COLO668 (cell line): ENCODE measurements around the gene NANS.
"Not testable (repeated sequence)": the region's sequence is repeated elsewhere in the genome, so short reads cannot be mapped to it uniquely, and the experiment has no call there.

Experiments
- DNase-seq: peaks from one replicate; lab custom pipeline; 2025; ENCODE audit not compliant: unreplicated experiment; lab: John Stamatoyannopoulos, UW

NANS gene, protein sequence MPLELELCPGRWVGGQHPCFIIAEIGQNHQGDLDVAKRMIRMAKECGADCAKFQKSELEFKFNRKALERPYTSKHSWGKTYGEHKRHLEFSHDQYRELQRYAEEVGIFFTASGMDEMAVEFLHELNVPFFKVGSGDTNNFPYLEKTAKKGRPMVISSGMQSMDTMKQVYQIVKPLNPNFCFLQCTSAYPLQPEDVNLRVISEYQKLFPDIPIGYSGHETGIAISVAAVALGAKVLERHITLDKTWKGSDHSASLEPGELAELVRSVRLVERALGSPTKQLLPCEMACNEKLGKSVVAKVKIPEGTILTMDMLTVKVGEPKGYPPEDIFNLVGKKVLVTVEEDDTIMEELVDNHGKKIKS

DNA sequence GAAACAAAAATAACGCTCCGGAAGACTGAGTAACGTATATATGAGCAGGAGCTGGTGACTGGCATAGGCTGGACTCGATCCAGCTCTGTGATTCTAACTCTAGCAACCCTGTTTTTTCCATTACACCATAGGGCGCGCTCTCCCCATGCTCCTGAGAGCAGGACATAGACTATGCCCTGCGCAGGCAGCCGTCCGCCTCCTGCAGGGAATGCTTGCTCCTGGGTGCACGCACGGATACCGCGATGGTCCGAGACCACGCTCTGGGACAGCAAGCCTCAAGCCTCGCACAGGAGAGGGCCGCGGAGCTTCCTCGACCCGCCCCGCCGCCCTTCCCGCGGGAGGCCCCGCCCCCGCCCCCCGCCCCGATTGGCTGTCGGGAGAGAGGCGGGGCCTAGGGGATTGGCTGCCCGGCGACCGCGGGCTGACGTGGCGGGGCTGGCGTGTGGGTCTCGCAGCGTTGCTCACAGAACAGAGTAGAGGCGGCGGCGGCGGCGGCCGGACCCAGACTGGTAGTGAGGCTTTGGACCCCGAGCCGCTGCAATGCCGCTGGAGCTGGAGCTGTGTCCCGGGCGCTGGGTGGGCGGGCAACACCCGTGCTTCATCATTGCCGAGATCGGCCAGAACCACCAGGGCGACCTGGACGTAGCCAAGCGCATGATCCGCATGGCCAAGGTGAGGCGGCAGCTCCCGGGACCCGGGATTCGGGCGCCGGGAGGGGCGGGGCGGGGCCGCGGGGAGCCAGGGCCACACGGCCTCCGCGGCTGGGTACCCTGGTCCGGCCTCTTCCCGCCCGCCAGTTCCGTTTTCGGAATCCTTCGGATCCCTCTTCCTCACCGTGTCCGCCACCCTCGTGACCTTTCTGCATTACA lies at the start of gene NANS:
Gene NANS (plus strand): TSS at position 464 of the 869 bp plus-strand sequence. CDS start 77 bp downstream, at position 541.
- DNase-seq: peak; percentile 94

GRCh38 chr9:98007251-98007928 lies 49.1 kb upstream of the NANS start:
- no peak for DNase-seq

DNA sequence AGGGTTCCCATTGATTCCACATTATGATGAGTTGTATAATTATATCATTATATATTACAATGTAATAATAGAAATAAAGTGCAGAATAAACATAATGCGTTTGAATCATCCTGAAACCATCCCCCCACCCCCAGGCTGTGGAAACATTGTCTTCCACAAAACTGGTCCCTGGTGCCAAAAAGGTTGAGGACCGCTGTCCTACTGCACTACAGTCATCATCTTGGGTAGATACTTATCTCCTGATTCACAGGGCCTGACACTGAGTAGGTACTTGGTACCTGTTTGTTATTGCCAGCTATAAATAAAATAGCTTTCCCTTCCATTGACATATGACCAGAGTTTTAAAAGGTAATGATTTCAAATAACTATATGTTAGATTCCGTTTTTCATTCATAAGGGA lies 47.8 kb upstream of the NANS start:
- DNase-seq: no peak

DNA sequence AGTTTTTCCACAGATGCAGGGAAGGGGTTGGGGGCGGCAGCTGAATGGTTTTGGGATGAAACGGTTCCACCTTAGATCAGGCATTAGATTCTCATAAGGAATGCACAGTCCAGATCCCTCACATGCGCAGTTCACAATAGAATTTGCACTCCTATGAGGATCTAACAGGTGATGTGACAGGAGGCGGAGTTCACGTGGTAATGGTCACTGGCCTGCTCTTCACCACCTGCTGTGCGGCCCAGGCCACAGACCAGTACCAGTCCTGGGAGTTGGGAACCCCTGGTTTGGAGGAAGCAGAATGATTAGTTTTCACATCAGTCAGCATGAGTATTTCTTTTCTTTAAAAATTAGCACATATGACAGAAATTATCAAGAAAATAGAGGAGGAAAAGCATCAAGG lies 47.1 kb upstream of the NANS start:
- DNase-seq: no peak

DNA sequence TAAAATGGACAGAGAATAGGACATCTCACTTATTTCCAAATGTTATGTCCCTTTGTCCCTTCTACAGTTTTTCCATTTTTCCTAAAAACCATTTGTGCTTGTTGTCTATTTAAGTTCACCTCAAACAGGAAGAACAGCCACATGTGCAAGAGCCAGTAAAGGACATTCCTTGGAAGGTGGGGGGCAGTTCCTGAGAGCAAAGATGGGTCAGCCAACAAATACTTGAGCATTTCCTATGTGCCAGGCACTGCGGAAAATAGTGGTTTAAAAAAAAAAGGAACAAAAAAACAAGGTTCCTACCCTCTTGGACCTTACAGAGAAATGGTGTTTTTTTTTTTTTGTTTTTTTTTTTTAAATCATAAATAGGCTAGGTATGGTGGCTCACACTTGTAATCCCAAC lies 46.6 kb upstream of the NANS start:
- no peak for DNase-seq

DNA sequence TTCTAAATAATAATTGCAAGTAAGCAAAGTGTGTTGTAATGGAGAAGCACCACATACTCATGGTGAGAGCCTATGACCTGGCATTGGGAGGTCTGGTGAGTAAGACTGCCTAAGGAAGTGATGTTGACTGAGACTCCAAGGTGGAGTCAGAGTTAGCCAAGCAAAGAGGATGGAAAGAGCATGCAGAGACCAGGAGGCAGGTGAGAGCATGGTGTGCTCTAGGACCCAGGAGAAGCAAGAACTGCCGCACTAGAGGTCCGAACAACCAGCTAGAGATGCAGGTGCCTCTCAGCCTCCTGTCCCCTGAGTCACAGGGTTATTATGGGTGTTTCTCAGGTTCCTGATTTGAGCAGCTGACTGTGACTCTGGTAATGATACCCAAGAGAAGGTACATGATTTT lies 46.1 kb upstream of the NANS start:
- no peak for DNase-seq

DNA sequence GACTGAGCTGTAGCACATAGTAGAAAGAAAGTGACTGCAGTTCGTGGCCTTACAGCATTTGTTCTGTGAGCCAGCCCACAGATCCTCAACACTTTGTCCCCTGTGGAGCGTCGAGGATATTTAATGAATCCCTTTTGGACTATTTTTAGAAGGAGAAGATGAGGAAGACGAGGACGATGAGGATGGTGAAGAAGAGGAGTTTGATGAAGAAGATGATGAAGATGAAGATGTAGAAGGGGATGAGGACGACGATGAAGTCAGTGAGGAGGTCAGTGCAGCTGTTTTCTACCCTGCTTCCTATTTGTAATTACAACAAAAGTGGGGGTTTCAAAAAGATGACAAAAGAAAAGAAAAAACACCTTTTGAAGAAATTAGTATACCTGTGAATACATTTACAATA lies 45.4 kb upstream of the NANS start:
- no peak for DNase-seq

DNA sequence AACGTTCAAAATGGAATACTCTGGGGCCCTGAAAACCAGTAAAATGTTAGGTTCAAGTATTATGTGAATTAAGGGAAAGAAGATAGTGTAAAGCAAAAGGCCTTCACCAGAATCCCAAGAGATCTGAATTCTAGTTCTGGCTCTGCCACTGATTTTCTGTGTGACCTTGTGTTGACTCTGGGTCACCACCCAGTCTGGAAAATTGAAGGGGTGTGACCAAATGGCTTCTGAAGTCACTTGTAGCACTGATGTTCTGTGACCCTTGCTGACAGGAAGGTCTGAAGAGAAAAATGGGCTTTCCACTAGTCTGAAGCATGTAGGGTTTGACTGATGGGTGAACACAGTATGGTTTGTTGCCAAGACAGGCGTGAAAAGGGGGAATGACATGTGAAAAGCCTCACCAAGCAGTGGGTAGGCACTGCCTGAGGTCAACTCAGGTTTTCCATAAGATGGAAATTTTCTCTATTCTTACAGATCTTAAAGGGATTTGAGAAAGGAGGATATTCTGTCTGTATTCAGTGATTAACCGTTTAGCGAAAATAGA lies 40.3 kb upstream of the NANS start:
- DNase-seq: no peak

- no peak for DNase-seq
These were observed 39.2 kb upstream of the NANS start for GRCh38 chr9:98017306-98017705.

- DNase-seq: no peak
These were observed 38.2 kb upstream of the NANS start for GRCh38 chr9:98018347-98018746.

DNA sequence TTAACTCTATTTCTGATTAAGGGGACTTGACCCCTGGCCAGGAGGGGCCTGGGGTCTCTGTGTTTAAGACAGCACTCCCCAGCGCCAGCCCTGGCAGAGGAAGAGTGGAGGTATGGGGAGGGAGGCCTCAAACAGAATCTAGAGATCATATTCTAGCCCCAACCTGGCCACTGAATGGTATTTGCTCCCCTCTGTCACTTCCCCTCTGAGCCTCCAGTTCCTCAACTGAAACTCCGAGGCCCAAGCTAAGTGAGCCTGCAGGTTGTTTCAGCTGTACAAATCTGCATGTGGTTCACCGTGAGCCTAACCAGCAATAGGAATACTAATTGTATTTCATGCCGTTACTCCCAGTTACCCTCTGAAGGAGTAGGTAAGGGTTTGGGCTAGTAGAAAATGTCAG lies 37.4 kb upstream of the NANS start:
- DNase-seq: no peak

- not testable (repeated sequence) for DNase-seq
These were observed 36.7 kb upstream of the NANS start for GRCh38 chr9:98019869-98020268.

- DNase-seq: no peak
These were observed 35.9 kb upstream of the NANS start for GRCh38 chr9:98020476-98021145.

- DNase-seq: no peak
These were observed 35.1 kb upstream of the NANS start for GRCh38 chr9:98021306-98022040.

DNA sequence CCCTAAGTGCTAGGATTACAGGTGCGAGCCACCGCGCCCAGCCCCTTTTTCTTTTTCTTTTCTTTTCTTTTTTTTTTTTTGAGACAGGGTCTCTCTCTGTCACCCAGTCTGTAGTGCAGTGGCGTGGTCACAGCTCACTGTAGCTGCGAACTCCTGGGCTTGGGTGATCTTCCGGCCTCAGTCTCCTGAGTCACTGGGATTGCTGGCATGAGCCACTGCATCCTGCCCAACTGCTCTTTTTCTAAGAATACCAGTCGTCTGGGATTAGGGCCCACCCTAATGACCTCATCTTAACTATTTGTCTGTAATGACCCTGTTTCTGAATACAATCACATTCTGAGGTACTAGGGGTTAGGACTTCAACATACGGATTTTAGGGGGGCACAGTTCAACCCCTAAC lies 34.1 kb upstream of the NANS start:
- DNase-seq: no peak

DNA sequence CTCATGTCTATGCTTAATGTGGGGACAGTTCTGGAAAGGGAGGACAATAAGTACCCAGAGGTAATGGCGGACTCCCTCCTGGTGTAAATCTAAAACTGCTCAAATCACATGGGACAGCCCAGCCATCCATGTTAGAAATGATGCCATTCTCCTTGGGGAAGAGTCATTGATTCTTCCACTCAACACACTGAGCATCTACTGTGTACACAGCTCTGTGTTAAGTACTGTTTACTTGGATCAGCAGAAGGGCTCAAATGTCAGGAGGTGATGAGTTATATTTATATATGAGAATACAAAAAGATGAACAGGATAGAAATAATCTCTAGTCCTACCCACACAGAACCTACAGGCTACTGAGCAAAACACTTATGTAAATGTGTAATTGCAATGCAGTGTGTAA lies 31.8 kb upstream of the NANS start:
- peak; percentile 17 for DNase-seq

DNA sequence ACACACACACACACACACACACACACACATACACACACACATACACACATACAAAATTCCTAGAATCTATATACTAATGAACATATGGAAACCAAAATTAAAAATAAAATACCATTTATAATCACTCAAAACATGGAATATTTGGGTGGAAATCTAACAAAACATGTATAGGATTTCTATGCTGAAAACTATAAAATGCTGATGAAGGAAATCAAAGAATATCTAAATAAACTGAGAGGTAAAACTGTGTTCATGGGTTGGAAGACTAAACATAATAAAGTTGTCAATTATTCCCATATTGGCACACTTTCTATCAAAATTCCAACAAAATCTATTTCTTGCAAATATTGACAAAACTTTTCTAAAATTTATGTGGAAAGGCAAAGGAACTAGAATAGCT lies 25.4 kb upstream of the NANS start:
- DNase-seq: no peak

GRCh38 chr9:98031935-98032334 lies 24.6 kb upstream of the NANS start:
- no peak for DNase-seq

DNA sequence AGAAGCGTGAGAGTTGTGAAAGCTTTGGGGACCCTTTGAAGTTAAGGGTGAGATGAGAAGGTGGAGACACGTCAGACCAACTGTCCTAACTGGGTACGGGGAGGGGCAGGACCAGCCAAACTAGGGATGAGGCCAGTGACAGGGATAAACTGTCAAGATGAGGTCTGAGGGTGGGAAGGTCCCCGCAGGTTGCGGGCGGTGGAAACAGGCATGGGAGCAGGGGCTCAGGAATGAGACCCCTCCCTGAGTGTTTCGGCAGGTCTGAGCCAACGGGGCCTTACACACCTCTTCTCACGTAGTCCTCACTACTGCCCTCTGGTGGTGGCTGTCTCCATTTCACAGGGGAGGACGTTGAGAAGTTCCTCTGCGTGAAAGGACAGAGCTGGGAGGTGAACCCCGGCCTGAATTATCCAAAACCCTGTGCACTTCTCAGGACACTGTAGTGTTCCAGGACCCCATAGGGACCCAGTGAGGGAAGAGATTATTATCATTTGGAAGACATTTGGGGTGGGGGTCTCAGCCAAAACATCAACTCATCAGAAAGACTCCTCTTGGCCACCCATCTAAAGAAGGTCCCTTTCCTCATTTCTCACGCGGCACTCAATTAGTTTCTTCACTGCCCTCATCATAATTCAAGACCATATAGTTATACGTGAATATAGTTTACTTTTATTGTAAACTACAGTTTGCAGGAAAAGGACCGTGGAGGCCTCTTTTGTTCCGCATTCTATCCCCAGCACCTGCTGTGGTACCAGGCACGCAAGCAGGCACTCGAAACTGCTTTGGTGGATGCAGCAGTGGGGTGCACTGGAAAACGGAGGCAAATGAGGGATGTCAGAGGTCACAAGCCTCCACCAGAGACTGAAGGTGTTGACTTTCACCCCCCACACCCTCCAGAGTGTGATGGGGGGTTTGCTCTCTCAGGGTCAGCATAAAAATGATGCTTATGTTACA lies 21.7 kb upstream of the NANS start:
- peak; percentile 83 for DNase-seq
